OCI-LY7 (cell line): ENCODE measurements around the gene SELENOM.

ENCODE experiments used
- CTCF ChIP-seq: fragments of 200-600 bp; sonication (generic); conservative IDR thresholded peaks from 2 replicates; pipeline ENCODE4 v1.5.1; 2014; ENCODE audit warnings: mild to moderate bottlenecking, antibody characterized with exemption, low read length, moderate library complexity, mixed read lengths
- EZH2phosphoT487 ChIP-seq: fragments of 200-600 bp; sonication (generic); IDR thresholded peaks from 2 replicates; pipeline ENCODE4 v1.6.1; 2018; ENCODE audit warnings: low read depth, borderline replicate concordance, mild to moderate bottlenecking, mixed run types, antibody characterized with exemption, low read length, moderate library complexity, mixed read lengths

GRCh38 chr22:31130873-31131272 is 23.5 kb upstream of the SELENOM start:
- TF ChIP-seq CTCF: no peak
- no peak for TF ChIP-seq EZH2phosphoT487
